IMR-90 (cell line): ENCODE data around the gene KMT2B.

Experiments used
- MAFK ChIP-seq: IDR thresholded peaks from 2 replicates; pipeline ENCODE4 v1.6.1; 2012; ENCODE audit warnings: low read depth, low read length, improper control_type of control experiment
- POLR2A ChIP-seq: IDR thresholded peaks from 2 replicates; pipeline ENCODE4 v1.6.1; 2012; ENCODE audit warnings: mild to moderate bottlenecking, low read depth, low read length
- TF ChIP-seq, protein P1 (sequence below): conservative IDR thresholded peaks from 2 replicates; pipeline ENCODE4 v1.5.1; 2012; ENCODE audit warnings: mild to moderate bottlenecking, low read depth, low read length, improper control_type of control experiment
- TF ChIP-seq, protein P2 (sequence below): fragments of 150-350 bp; IDR thresholded peaks from 2 replicates; pipeline ENCODE4 v1.6.1; 2017; ENCODE audit warnings: mild to moderate bottlenecking, antibody characterized with exemption, low read length, low read depth

DNA sequence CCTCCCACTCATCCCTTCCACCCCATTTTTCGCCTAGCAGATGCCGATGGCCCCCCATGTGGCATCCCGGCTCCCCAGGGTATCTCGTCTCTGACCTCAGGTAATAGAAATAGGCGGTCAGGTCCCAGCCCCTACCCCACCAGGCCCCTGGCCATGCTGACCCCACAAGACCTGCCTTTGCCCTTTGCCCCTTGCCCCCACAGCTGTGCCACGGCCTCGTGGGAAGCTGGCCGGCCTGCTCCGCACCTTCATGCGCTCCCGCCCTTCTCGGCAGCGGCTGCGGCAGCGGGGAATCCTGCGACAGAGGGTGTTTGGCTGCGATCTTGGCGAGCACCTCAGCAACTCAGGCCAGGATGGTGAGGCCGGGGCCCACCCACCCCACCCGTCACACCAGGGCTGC lies 62.9 kb downstream of the KMT2B start:
- TF ChIP-seq, protein P1, sequence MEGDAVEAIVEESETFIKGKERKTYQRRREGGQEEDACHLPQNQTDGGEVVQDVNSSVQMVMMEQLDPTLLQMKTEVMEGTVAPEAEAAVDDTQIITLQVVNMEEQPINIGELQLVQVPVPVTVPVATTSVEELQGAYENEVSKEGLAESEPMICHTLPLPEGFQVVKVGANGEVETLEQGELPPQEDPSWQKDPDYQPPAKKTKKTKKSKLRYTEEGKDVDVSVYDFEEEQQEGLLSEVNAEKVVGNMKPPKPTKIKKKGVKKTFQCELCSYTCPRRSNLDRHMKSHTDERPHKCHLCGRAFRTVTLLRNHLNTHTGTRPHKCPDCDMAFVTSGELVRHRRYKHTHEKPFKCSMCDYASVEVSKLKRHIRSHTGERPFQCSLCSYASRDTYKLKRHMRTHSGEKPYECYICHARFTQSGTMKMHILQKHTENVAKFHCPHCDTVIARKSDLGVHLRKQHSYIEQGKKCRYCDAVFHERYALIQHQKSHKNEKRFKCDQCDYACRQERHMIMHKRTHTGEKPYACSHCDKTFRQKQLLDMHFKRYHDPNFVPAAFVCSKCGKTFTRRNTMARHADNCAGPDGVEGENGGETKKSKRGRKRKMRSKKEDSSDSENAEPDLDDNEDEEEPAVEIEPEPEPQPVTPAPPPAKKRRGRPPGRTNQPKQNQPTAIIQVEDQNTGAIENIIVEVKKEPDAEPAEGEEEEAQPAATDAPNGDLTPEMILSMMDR: no peak
- TF ChIP-seq, protein P2, sequence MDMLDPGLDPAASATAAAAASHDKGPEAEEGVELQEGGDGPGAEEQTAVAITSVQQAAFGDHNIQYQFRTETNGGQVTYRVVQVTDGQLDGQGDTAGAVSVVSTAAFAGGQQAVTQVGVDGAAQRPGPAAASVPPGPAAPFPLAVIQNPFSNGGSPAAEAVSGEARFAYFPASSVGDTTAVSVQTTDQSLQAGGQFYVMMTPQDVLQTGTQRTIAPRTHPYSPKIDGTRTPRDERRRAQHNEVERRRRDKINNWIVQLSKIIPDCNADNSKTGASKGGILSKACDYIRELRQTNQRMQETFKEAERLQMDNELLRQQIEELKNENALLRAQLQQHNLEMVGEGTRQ: no peak
- TF ChIP-seq POLR2A (no peak), MAFK (no peak)
